HL-60 (cell line): ENCODE data around the gene RAI1.

Experiments
- DNase-seq, 2 experiments: peaks; one replicate each; pipeline ENCODE4 v3.0.0-alpha.2; 2010 to 2020; ENCODE audit warnings: low read depth in 1 of 2, low spot score in 1 of 2
- H3K27ac ChIP-seq: fragments of 250-450 bp; sonication (Bioruptor Pico); replicated peaks from 2 replicates; pipeline ENCODE4 v1.5.1; 2020; ENCODE audit warnings: mild to moderate bottlenecking, moderate library complexity
- H3K27me3 ChIP-seq: fragments of 250-450 bp; sonication (Bioruptor Pico); 2 replicates; pipeline ENCODE4 v1.5.1; 2021; ENCODE audit warnings: mild to moderate bottlenecking, moderate library complexity; ENCODE audit not compliant: insufficient read depth, poor library complexity, severe bottlenecking
- H3K4me3 ChIP-seq: replicated peaks from 2 replicates; pipeline ENCODE4 v1.5.1; 2011; ENCODE audit warnings: mild to moderate bottlenecking, control low read depth, low read length; ENCODE audit not compliant: insufficient read depth
- GABPA ChIP-seq: IDR thresholded peaks from 2 replicates; pipeline ENCODE4 v1.6.1; 2012; ENCODE audit warnings: low read depth
- POLR2AphosphoS5 ChIP-seq: IDR thresholded peaks from 2 replicates; pipeline ENCODE4 v1.6.1; 2012; ENCODE audit warnings: low read depth
- REST ChIP-seq: IDR thresholded peaks from 2 replicates; pipeline ENCODE4 v1.6.1; 2012; ENCODE audit warnings: low read depth; ENCODE audit not compliant: insufficient replicate concordance
- SPI1 ChIP-seq: IDR thresholded peaks from 2 replicates; pipeline ENCODE4 v1.6.1; 2012; ENCODE audit warnings: low read depth, mild to moderate bottlenecking, borderline replicate concordance
- TF ChIP-seq, protein P1 (sequence below): IDR thresholded peaks from one replicate; pipeline ENCODE4 v1.5.1; 2011; ENCODE audit warnings: low read length, control low read depth, inconsistent platforms; ENCODE audit not compliant: insufficient read depth

Gene RAI1

GRCh38 chr17:17701112-17701511, 19.9 kb downstream of the RAI1 start:
- Histone ChIP-seq H3K4me3 (no peak overlapping the region), H3K27ac (no peak overlapping the region), H3K27me3 (no peaks in the 10 kb centered on the region)
- TF ChIP-seq POLR2AphosphoS5, result no peak
- TF ChIP-seq GABPA, result no peak
- TF ChIP-seq, protein P1, sequence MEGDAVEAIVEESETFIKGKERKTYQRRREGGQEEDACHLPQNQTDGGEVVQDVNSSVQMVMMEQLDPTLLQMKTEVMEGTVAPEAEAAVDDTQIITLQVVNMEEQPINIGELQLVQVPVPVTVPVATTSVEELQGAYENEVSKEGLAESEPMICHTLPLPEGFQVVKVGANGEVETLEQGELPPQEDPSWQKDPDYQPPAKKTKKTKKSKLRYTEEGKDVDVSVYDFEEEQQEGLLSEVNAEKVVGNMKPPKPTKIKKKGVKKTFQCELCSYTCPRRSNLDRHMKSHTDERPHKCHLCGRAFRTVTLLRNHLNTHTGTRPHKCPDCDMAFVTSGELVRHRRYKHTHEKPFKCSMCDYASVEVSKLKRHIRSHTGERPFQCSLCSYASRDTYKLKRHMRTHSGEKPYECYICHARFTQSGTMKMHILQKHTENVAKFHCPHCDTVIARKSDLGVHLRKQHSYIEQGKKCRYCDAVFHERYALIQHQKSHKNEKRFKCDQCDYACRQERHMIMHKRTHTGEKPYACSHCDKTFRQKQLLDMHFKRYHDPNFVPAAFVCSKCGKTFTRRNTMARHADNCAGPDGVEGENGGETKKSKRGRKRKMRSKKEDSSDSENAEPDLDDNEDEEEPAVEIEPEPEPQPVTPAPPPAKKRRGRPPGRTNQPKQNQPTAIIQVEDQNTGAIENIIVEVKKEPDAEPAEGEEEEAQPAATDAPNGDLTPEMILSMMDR, result no peak
- TF ChIP-seq SPI1, result no peak
- no peak for TF ChIP-seq REST
- no peak for DNase-seq

GRCh38 chr17:17701658-17702057, 20.4 kb downstream of the RAI1 start:
- Histone ChIP-seq H3K4me3 (no peak overlapping the region), H3K27ac (no peak overlapping the region), H3K27me3 (no peaks in the 10 kb centered on the region)
- TF ChIP-seq GABPA, result no peak
- no peak for TF ChIP-seq SPI1
- TF ChIP-seq, protein P1, result no peak
- TF ChIP-seq REST, result no peak
- DNase-seq, result no peak

GRCh38 chr17:17702449-17703139, 21.3 kb downstream of the RAI1 start:
- Histone ChIP-seq H3K27me3 (no peaks in the 10 kb centered on the region), H3K27ac (no peak overlapping the region), H3K4me3 (no peak overlapping the region)
- TF ChIP-seq GABPA, result no peak
- no peak for DNase-seq

DNA sequence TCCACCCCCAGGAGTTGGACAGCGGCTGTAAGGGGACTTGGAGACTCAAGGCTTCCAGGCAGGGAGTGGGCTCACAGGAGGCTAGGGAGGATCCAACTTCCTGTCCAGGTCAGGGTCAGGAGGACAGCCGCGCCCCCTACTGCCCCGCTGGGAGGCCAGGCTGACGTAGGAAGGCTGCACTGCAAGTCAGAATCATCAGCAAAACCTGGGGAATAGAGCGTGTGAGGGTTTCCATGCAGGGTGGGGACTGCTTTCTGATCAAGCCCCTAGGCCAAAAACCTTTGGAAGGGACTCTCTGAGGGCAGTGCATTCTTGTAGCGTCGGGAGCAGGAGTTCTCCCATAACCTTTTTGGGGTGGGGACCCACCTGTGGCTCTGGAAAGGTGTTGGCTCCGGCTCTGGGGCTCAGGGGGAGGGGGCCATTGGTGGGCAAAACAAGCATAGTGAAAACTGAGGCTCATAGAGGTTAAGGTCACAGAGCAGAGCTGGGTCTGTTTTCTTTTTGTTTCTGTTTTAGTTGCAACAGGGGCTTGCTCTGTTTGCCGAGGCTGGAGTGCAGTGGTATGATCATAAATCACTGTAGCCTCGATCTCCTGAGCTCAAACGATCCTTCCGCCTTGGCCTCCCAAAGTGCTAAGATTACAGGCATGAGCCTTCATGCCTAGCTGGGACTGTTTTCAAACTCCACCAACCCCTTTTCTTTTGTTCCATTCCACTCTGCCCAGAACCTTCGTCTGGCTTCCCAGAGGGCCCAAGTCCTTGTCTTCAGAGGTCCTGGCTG, 22.1 kb downstream of the RAI1 start:
- TF ChIP-seq POLR2AphosphoS5 (no peak), GABPA (no peak), REST (no peak), SPI1 (no peak)
- TF ChIP-seq, protein P1, result no peak
- H3K27ac ChIP-seq, result no peak overlapping the region
- H3K27me3 ChIP-seq, result no peaks in the 10 kb centered on the region
- DNase-seq, result no peak
- H3K4me3 ChIP-seq, result no peak overlapping the region
